Adipose tissue (tissue), 3 donors: Measurements from ENCODE around the gene MAEA. TPM values are rescaled to one million over a fixed set of nuclear protein-coding genes. Genes with fewer than 3 reads are reported as not detected.
"Not testable (repeated sequence)": the region's sequence is repeated elsewhere in the genome, so short reads cannot be mapped to it uniquely, and the experiment has no call there.

ENCODE experiments used
- H3K27ac ChIP-seq: one replicate; pipeline ENCODE4 v1.5.1; 2013; ENCODE audit warnings: low read depth, low read length
- whole genome bisulfite sequencing, 3 donors: extraction: QIAGEN DNeasy Blood & Tissue Kit; methylation state at CpG; one replicate each; pipeline ENCODE4 v1.1.7; 2013; 5-methylcytosine and 5-hydroxymethylcytosine counted together
- polyA plus RNA-seq, 3 donors: library from polyadenylated mRNA; stranded (reverse); fragments of 200-250 nt; gene quantifications; one replicate each; pipeline ENCODE4 v1.2.3, GENCODE V29; 2013
- donor health status: healthy with polysubstance abuse.
- donor health status: Bipolar disorder and iron deficiency.
- donor health status: healthy.

The MAEA gene
- polyA plus RNA-seq, 3 donors: 38.1 to 43.9 (median 43.6) TPM

DNA sequence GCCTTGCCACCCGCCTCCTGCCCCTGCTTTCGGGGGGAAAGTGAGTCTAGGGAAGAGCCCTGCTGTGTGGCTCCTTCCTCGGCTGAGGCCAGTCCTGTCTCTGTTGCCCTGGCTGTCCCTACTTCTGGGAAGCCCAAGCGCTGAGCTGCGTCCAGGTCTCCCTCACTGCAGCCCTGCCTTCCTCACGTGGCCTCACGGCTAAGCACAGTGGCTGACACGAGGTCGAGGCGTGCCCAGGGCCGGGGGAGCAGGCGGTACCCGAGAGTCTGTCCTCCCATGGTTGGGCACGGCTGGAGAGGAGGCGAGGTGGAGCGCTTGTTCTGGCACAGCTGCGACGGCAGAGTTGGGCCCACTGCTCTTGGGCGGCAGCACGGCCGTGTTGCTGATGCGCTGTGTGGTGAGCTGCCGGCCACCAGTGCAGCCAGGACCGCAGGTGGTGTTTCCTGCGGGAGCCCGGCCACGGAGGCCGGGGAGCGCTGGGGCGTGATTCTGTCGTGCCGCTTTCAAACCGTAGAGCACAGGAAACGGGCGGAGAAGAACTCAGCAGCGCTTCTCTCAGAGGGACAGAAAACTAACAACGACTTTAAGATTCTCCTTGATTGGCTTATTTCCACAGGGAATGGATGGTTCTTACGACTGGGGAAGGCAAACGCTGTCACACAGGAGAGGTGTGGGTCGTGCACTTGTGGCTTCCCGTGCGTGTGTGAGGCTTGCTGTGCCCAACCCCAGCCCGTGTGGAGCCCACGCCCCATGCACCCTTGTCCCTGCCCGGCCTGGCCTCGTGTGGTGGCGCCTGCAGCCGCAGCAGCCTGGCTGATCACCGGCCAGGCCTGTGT, 21.3 kb downstream of the MAEA start:
- 75 to 83% (median 83%) methylated on average over 49 of the region's 49 CpGs for WGBS, 3 donors
- no peak overlapping the region for H3K27ac ChIP-seq

DNA sequence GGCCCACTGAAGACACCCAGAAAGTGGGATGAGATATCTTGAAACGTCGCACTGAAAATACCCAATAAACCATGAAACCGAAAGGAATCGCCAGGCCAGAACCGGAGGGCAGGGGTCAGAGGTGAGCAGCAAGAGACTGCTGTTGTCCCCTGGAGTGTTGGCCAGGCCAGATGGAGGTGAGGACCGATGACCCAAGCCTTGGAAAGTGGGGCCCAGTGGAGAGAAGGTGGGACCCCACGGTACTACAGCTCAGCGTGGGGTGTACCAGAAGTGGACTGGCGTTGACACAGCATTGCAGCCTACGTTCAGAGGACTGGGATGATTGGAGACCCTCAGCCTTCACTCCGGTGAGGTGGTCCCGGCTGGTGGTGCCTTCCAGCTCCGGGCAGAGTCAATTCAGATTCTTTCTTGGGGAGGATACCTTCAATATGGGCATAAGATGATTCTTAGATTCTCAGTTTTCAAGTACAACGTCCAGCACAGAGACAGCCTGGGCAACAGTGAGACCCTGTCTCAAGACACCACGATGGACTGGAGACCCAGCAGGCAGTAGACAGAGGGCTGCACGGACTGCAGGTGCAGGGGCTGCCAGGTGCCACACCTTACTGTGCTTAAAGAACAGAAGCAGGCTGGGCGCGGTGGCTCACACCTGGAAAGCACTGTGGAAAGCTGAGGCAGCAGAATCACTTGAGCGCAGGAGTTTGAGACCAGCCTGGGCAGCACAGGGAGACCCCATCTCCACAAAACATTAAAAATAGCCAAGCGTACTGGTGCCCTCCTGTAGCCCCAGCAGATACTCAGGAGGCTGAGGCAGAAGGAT, 23.3 kb downstream of the MAEA start:
- WGBS, 3 donors: 96% methylated on average over 20 of the region's 20 CpGs
- no peak overlapping the region for H3K27ac ChIP-seq

DNA sequence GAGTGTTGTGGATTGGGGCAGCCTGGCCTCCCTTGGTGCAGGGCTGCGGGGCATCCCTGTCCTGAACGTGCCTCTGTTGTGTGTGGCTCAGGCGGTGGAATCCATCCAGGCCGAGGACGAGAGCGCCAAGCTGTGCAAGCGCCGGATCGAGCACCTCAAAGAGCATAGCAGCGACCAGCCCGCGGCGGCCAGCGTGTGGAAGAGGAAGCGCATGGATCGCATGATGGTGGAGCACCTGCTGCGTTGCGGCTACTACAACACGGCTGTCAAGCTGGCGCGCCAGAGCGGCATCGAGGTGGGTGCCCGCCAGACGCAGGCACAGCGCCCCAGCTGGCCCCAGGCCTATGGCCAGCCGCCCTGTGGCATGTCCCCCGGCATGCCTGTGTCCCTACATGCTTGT, 25.6 kb downstream of the MAEA start:
- 95 to 98% (median 97%) methylated on average over 26 to 28 of the region's 28 CpGs for WGBS, 3 donors
- H3K27ac ChIP-seq: no peak overlapping the region

DNA sequence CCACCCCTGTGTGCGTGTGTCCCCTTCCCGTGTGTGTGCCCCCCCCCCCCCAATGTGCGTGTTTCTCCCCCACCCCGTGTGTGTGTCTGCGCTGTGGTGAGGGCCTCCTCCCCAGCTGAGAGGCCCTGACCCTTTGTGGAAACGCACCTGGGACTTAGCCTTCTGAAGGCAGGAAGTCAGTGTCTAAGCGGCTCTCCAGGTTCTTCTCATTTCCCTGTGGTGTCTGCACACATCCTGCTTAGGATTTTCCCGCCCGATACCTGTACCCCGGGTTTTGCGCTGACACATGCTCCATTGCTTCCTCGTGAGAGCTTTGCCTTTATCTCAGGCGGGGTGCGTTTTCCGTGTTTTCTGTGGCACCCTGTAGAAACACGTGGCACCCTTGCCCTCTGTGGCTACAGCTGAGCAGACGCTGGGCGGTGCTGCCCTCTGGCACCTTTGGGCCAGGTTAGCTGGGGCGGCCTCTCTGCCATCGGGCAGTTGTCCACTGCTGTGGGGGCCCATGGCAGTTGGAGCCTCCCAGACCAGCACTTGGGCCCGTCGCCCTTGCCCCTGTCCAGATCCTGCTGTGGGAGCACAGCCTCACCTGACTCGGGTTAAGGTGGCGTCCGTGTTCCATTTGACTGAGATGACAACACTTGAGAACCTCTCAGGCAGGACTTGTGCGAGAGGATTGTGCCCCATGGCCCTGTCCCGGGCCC, 26.3 kb downstream of the MAEA start:
- WGBS, 3 donors: 91 to 93% (median 93%) methylated on average over 25 to 26 of the region's 27 CpGs

DNA sequence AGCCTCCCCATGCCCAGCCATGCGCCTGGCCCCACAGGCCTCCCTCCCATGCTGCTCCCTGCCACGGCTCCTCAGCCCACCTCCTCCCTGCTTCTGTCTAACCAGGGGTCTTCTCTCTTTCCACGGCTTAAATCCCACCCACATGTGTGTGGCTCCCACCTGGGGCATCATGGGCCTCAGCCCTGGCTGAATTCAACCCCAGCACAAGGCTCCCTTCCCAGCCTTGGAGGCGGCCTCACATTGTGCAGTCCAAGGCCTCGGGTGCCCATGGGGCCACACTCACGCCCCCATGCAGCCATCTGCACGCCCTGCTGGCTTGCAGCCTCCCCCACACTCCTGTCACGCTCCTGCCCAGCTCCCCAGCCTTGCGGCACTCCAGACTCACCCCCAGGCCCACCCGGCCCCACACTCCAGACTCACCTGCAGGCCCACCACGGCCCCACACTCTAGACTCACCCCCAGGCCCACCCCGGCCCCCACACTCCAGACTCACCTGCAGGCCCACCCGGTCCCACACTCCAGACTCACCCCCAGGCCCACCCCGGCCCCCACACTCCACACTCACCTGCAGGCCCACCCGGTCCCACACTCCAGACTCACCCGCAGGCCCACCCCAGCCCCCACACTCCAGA, 27.0 kb downstream of the MAEA start:
- no peak overlapping the region for H3K27ac ChIP-seq
- WGBS, 3 donors: 84 to 87% (median 86%) methylated on average over 14 to 16 of the region's 16 CpGs

More for the DNA sequence above, 26.3 kb downstream of the MAEA start:
- H3K27ac ChIP-seq: no peak overlapping the region

DNA sequence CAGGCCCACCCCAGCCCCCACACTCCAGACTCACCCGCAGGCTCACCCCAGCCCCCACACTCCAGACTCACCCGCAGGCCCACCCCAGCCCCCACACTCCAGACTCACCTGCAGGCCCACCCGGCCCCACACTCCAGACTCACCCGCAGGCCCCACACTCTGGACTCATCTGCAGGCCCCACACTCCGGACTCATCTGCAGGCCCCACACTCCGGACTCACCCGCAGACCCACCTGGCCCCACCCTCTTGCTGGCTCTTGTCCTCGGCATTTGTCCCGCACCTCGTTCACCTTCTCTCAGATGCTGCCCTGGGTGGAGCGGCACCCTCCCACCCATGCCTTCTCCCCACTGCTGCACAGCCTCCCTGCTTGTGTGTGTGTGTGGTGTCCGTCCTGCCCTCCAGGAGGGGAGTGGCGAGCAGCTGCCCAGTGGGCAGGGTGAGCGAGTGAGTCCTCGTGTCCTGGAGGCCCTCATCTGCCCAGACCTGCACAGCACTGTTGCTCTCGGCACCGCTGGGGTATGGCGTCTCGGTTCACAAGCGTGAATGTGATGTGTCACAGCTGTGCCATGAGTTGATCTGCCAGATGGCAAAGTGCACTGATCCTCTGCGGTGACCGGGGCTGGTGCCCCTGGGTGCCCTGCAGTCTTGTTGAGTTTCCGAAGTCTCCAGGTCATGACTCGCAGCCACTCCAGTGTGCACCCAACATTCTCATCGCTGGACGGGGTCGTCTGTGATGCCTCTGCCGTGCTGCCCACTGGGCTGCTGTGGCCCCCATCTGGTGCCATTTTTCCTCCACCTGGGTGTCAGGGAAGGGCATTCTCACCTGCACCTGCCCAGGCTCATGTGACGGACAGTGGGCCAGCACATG, 27.7 kb downstream of the MAEA start:
- 94% methylated on average over 29 of the region's 29 CpGs for WGBS, 3 donors
- H3K27ac ChIP-seq: no peak overlapping the region

DNA sequence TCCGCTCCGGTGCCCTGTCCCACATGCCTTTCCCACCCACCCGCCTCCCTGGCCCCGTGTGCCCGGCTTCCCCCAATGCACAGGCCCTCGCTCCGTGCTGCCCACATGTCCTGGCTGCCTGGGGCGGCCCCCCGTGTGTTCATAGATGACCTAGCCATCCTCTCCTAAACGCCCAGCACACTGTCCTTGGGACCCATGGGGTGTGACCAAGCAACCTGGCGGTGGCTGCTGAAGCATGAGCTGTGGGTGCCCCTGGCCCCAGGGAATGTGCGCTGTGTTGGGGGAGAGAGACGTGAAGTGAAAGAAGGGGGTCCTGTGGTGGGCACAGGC, 28.3 kb downstream of the MAEA start:
- no peak overlapping the region for H3K27ac ChIP-seq
- 96 to 98% (median 97%) methylated on average over 13 of the region's 13 CpGs for WGBS, 3 donors

DNA sequence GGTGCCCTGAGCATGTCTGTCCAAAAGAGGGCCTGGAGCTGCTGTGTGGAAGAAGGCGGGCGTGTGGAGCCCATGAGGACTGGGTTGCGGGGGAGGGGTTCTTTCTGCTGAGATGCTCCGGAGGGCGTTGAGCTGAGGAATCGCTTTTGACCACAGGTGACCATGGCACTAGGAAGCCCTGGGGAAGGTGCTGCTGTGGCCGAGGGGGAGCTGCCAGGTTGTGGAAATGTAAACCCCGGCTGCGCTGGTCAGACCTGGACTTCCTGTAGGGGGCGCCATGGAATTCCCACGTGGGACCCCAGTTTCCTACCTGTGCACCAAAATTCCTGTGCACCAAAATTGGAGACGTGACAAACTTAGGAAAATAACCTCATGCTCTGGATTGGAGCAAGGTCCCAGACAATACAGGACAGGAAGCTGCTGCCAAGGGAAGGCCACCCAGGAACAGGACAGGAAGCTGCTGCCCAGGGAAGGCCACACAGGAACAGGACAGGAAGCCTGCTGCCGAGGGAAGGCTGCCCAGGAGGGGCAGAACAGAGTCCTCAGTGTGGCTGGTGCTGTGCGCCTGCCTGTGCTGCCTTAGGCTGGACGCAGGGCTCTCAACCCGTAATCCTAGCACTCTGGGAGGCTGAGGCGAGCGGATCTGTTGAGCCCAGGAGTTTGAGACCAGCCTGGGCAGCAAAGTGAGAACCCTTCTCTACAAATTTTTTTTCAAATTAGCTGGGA, 29.0 kb downstream of the MAEA start:
- 85 to 88% (median 85%) methylated on average over 18 of the region's 18 CpGs for WGBS, 3 donors

DNA sequence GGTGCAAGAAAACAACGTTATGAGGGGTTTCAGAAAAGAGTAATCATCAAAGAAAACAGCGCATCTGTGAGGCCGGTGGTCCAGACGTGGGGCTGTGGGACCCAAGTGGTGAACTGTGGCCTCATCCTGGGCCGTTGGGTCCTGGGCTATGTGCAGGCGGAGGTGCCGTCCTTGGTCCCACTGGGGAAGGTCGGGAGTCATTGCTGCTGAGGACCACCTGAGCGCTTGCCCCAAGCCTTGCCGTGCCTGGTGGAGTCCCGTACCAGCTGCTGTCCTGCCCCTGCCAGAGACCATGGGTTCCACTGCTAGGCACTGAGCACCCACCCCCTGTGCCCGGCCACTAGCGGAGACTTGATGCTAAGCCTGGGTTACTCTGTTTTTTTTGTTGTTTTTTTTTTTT, 31.8 kb downstream of the MAEA start:
- no peak overlapping the region for H3K27ac ChIP-seq
- 89 to 92% (median 90%) methylated on average over 13 of the region's 13 CpGs for WGBS, 3 donors

More for the DNA sequence above, 29.0 kb downstream of the MAEA start:
- H3K27ac ChIP-seq: no peak overlapping the region

DNA sequence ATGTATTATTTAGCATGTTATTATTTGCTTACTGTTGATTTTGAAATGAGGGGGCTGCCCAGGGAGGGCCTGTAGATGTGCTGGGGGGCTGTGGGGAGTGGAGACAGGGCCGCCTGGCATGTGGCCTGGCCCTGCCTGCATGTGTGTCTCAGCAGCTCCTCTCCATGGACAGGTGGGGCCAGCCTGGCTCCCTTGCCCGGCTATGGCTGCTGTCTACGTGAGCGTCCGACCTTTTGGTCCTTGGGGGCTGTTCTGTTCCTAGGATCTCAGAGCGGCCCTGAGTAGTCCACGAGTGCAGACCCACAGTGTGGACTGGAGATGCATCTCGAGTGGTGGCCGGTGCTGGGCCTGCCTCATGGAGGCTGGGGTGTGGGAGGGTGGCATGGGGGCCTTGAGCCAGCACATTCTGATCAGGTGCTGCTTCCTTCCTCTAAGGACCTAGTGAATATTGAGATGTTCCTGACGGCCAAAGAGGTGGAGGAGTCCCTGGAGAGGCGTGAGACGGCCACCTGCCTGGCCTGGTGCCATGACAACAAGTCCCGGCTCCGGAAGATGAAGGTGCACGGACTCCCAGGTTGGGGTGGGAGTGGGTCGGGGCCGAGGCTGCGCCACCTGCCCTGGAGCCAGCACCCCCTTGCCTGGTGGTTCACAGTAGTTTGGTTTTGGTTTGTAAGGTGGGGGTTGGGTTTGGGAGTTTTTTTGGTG, 32.4 kb downstream of the MAEA start:
- no peak overlapping the region for H3K27ac ChIP-seq
- 86 to 94% (median 92%) methylated on average over 18 of the region's 18 CpGs for WGBS, 3 donors

DNA sequence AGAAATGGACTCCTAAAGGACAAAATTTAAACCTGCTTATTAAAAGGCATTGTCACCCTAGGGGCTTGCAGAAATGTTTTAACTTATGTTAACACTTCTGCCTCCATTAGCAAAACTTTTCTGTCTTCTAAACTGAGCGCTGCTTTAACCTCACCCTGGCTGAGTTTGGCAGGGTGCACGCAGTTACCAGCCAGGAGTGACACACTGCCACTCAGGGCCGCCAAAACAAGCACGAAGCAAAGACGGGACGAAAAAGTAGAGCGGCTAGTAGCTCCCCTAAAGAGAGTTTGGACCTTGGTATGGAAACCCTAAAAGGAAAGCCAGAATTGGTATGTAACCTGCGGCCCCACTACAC, 33.6 kb downstream of the MAEA start:
- H3K27ac ChIP-seq: no peak overlapping the region
- 95 to 97% (median 96%) methylated on average over 8 of the region's 8 CpGs for WGBS, 3 donors

DNA sequence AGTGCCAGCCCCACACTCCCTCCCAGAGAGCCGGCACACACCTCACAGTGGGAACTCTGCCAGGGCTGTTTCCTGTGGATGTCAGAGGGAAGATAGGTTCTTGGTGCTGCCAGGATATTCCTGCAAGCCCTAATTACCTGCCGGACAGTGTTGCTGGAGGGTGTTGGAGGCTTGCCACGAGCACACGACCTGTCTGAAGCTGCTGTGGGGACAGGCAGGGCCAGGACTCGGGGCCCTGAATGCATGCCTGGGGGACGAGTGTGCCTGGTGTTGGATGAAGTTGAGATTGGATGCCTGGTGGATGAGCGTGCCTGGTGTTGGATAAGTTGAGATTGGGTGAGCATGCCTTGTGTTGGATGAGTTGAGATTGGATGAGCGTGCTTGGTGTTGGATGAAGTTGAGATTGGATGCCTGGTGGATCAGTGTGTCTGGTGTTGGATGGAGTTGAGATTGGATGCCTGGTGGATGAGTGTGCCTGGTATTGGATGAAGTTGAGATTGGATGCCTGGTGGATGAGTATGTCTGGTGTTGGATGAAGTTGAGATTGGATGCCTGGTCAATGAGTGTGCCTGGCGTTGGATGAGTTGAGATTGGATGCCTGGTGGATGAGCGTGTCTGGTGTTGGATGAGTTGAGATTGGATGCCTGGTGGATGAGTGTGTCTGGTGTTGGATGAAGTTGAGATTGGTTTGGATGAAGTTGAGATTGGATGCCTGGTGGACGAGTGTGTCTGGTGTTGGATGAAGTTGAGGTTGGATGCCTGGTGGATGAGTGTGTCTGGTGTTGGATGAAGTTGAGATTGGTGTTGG, 34.1 kb downstream of the MAEA start:
- WGBS, 3 donors: 88 to 94% (median 92%) methylated on average over 11 of the region's 11 CpGs
- no peak overlapping the region for H3K27ac ChIP-seq

DNA sequence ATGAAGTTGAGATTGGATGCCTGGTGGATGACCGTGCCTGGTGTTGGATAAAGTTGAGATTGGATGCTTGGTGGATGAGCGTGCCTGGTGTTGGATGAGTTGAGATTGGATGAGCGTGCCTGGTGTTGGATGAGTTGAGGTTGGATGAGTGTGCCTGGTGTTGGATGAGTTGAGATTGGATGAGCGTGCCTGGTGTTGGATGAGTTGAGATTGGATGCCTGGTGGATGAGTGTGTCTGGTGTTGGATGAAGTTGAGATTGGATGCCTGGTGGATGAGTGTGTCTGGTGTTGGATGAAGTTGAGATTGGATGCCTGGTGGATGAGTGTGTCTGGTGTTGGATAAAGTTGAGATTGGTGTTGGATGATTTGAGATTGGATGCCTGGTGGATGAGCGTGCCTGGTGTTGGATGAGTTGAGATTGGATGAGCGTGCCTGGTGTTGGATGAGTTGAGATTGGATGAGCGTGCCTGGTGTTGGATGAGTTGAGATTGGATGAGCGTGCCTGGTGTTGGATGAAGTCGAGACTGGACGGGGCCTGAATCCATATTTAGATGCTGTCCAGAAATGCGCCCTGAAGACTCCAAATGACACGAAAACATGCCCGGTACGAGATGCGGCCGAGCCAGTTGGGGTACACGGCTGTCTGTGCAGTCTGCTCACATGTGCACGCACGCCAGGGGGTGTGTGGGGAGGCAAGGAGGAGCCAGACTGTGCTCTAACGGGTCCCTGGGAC, 34.9 kb downstream of the MAEA start:
- H3K27ac ChIP-seq: not testable (repeated sequence)
- WGBS, 3 donors: 95 to 97% (median 96%) methylated on average over 18 to 20 of the region's 20 CpGs

DNA sequence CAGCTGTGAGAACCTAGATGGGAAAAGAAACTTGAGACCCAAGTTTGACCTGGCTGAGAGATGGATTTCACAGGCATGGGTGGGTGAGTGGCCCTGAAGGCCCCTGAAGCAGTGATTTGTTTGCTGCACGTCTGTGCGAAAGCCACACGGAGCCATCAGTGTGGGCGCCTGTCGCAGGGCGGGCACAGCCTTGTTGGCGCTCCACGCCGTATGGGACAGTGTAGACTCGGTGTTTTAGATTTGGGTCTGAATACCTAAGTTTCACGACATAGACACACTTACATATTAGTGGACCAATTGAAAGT, 35.4 kb downstream of the MAEA start:
- H3K27ac ChIP-seq: no peak overlapping the region
- WGBS, 3 donors: 96 to 97% (median 96%) methylated on average over 11 of the region's 11 CpGs
